ENCODE measurements around the gene KRTAP4-12.
"Not testable (repeated sequence)": the region's sequence is repeated elsewhere in the genome, so short reads cannot be mapped to it uniquely, and the experiment has no call there.

The KRTAP4-12 gene

GRCh38 chr17:41123991-41124371, at the start of gene KRTAP4-12:
KRTAP4-12 (minus strand) TSS chr17:41124182; CDS start chr17:41124122, 60 bp downstream.
- DNase-seq (ENCODE audit: low spot score) = not testable (repeated sequence)

- DNase-seq (ENCODE audit: low spot score) = no peak
Observed at GRCh38 chr17:41171886-41172285, 47.9 kb upstream of the KRTAP4-12 start.

- no peak for DNase-seq (ENCODE audit: low spot score)
Observed at GRCh38 chr17:41168121-41168520, 44.1 kb upstream of the KRTAP4-12 start, which contains the start of gene KRTAP4-3. KRTAP4-3 (minus strand) TSS chr17:41168221; CDS start chr17:41168172, 49 bp downstream.

DNA sequence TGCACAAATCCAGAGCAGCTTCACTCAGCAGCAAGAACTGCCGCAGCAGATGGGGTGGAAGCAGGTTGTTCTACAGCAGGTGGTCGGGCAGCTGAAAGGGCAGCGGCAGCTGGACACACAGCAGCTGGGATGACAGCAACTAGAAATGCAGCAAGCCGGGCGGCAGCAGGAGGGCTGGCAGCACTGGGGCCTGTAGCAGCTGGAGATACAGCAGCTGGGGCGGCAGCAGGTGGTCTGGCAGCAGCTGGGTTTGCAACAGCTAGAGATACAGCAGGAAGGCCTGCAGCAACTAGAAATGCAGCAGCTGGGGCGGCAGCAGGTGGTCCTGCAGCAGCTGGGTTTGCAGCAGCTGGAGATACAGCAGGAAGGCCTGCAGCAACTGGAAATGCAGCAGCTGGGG, 43.6 kb upstream of the KRTAP4-12 start:
- no peak for DNase-seq (ENCODE audit: low spot score)

DNA sequence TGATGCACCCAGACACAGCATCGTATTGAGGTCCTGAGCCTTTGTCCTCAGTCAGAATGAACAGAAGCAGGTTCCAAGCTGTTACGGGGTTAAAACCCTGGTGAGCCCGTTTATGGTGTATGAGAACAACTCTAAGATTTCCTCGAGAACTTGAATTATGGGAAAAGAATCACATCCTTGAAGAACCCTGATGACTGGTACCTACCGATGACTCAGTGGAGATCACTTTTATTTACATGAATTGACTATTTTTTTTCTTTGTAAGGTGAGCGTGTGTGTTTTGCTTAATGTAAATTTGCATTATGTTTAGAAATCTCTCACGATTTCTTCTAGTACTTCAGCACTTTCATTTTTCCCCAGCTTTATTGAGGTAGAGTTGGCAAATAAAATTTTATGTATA, 39.8 kb upstream of the KRTAP4-12 start:
- DNase-seq (ENCODE audit: low spot score) = no peak

DNA sequence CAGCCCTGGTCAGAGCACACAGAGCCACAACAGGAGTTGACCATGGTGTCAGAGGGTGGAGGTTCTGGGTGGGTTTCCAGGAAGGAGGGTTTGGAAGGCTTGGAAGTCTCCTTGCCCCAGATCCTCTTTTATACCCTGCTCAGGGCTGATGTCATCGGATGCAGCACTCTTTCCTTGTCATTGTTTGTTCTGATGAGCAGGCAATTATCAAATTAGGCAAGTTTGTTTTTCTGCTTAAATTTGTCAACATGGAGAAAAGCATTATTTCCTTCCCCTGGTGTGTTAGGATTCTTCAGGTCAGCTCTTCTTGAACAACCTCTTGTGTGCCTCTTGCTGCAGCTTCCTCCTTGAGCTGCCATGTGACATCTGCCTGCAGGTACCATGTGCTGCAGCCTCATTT, 36.7 kb upstream of the KRTAP4-12 start, which contains the start of gene KRTAP4-4:
TSS of gene KRTAP4-4 (minus strand) at position 101 of the 400 bp plus-strand sequence. CDS start at position 44, 57 bp downstream.
- no peak for DNase-seq (ENCODE audit: low spot score)

- not testable (repeated sequence) for DNase-seq (ENCODE audit: low spot score)
Observed at GRCh38 chr17:41160190-41160589, 36.2 kb upstream of the KRTAP4-12 start.

DNA sequence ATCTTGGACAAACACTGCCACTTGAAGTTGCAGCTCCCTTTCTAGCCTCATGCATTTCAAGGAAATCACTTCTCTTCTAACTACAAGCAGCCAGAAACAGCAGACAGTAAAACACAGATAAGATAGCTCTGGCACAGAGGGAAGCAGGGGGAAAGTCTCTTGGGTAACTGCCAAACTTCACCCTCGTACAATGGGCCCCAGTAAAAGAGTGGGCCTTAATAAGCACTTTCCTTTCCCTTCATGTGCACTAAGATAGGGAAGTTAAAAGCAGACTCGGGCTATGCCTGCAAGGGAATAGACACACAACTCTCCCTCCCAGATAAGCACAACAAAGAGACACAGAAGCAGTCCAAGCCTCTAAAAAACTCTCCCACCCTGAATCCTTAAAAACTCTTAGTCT, 29.9 kb upstream of the KRTAP4-12 start:
- no peak for DNase-seq (ENCODE audit: low spot score)

DNA sequence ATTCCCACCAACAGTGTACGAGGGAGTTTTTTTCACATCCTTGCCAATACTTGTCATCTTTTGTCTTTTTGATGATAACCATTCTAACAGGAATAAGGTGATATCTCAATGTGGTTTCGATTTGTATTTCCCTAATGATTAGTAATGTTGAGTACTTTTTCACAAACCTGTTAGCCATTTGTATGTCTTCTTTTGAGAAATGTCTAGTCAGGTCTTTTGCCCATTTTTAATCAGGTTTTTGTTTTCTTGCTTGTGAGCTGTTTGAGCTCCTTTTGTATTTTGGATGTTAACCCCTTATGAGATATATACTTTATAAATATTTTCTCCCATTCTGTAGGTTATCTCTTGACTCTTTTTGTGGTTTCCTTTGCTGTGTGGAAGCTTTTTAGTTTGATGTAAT, 27.5 kb upstream of the KRTAP4-12 start:
- DNase-seq (ENCODE audit: low spot score) = no peak

DNA sequence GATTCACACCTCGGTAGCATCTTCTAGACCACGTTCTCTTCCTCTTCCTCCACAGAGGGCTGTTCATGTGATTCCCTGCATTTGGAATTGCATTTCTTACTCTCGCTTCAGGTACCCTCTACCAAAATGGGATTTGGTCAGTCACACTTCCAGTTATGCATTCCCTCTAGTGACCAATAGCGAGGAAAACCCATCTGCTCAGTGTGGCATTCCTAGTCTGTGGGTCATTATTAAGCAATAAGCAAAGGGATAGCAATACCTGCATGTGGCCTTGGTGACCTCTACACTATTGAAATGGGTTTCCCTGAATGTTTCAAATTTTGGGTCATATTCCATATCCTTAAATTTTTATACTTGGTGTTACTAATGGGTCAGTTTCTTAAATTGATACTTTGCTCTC, 26.0 kb upstream of the KRTAP4-12 start:
- DNase-seq (ENCODE audit: low spot score) = no peak

DNA sequence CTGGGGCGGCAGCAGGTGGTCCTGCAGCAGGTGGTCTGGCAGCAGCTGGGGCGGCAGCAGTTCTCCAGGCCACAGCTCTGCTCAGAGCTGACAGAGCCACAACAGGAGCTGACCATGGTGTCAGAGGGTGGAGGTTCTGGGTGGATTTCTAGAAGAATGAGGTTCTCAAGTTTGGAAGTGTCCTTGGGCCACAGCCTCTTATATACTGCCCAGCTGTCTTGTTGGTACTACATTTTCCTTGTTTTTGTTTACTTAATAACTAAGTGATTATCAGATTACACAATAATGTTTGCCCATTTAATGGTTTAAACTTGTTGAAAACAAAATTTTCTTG, 25.6 kb upstream of the KRTAP4-12 start, which contains the start of gene KRTAP4-5:
TSS of gene KRTAP4-5 (minus strand) at position 174 of the 334 bp plus-strand sequence. CDS start at position 116, 58 bp downstream.
- DNase-seq (ENCODE audit: low spot score) = no peak

DNA sequence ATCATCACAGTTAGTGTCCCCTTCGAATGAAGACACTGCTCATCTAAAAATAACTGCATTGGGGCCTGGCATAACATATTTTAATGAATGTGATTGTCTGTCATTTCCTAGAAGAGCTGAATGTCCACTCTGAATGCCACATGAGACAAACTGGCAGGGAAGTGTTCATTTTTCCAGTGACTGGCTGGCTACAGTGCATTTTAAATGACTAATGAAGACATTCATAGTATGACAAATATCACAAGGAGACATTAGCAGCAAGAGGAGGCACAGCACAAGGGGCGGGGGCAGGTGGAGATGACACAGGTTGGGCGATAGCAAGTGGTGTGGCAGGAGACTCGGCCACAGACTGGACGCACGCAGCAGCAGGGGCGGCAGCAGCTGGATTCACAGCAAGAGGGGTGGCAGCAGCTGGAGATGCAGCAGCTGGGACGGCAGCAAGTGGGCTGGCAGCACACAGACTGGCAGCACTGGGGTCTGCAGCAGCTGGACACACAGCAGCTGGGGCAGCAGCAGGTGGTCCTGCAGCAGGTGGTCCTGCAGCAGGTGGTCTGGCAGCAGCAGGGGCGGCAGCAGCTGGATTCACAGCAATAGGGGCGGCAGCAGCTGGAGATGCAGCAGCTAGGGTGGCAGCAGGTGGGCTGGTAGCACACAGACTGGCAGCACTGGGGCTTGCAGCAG, 25.1 kb upstream of the KRTAP4-12 start:
- DNase-seq (ENCODE audit: low spot score) = not testable (repeated sequence)

DNA sequence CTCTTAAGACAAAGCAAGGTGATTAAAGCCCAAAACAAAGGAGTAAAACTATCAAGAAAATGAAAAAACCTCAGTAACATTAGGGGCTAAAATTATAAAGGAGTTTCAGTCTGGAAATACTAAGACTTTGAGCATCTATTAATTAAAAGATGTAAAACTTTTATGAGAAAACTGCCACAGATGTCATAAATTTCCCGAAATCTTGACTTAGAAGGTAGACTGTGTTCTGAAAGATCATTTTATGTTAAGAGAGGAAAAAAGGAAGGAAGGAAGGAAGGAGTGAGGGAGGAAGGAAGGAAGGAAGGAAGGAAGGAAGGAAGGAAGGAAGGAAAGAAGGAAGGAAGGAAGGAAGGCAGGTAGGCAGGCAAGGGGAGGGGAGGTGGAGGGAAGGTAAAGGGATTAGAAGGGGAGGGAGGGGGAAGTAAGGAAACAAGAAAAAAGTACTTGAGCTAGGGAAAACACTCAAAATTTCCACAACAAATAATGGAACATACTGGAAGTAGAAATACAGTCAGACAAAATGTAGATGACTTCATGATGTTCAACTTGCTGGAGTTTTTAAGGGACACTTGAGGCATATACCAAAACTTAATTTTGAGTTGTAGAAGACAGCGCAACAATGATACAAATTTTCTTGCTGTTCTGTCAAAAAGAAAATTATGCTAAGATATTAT, 23.7 kb upstream of the KRTAP4-12 start:
- DNase-seq (ENCODE audit: low spot score) = no peak

DNA sequence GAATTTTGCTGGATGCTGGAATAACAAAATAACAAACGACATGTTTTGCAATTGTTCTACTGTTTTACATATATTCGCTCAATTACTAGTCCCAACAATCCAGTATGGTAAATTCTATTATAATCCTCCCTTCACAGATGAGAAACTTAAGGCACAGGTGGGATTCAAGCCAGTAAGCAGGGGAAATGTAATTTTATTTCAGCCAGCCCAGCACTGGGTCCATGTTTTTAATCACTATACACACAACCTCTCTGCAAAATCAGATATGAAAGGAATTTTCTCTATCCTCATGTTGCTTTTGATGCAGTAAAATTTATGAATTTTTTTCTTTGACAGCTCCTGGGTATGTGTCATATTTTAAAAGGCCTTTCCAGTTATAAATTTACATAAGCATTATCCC, 21.3 kb upstream of the KRTAP4-12 start:
- no peak for DNase-seq (ENCODE audit: low spot score)

- DNase-seq (ENCODE audit: low spot score) = no peak
Observed at GRCh38 chr17:41144846-41145245, 20.9 kb upstream of the KRTAP4-12 start.

DNA sequence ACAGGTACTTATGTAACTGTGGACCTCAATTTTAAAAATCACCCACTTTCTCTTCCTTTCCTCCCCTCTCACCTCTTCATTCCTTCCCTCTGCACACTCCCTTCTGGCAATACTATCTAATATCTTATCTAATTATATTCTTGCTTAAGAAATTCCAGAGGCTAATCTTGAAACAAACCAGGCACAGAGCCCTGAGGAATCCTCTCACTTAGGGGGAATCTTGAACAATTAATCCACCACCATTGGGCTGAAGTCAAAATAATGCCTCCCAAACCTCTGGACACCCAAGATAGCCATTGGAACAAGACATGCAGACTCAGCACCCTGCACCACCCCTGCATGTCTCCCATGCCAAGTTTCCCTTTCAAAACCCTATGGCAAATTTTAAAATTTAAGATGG, 17.4 kb upstream of the KRTAP4-12 start:
- no peak for DNase-seq (ENCODE audit: low spot score)

DNA sequence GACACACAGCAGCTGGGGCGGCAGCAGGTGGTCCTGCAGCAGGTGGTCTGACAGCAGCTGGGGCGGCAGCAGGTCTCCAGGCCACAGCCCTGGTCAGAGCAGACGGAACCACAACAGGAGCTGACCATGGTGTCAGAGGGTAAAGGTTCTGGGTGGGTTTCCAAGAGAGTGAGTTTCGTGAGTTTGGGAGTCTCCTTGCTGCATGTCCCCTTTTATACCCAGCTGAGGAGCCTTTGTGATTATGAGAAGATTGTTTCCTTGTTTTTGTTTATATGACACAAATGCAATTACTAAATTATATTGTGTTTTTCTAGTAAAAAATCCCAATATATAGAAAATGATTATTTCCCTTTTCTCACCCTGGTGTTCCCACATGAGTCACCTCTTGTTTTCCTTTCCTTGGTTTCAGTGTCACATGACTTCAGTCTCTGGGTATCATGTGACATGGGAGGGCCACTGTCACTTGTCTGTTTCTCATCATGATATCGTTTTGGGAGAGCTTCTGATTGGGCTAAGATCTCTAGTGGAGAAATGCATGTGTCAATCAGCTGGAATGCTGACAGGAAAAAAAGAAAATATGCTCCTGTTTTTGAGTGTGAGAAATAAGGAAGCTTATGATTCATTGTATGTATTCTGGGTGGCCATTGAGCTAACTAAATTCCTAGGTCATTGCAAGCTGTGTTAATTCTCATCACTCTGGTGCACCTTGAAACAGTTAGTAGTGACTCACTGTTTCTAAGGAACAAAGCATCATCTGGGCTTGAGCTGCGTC, 16.6 kb upstream of the KRTAP4-12 start, which contains the start of gene KRTAP4-6:
TSS of gene KRTAP4-6 (minus strand) at position 185 of the 772 bp plus-strand sequence. CDS start at position 128, 57 bp downstream.
- DNase-seq (ENCODE audit: low spot score) = no peak

DNA sequence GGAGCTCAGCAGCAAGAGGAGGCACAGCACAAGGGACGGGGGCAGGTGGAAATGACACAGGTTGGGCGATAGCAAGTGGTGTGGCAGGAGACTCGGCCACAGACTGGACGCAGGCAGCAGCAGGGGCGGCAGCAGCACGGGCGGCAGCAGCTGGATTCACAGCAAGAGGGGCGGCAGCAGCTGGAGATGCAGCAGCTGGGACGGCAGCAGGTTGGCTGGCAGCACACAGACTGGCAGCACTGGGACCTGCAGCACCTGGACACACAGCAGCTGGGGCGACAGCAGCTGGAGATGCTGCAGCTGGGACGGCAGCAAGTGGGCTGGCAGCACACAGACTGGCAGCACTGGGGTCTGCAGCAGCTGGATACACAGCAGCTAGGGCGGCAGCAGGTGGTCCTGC, 15.9 kb upstream of the KRTAP4-12 start:
- not testable (repeated sequence) for DNase-seq (ENCODE audit: low spot score)

- DNase-seq (ENCODE audit: low spot score) = no peak
Observed at GRCh38 chr17:41133880-41134735, 10.1 kb upstream of the KRTAP4-12 start.

GRCh38 chr17:41131979-41132378, 8.0 kb upstream of the KRTAP4-12 start:
- DNase-seq (ENCODE audit: low spot score) = peak; percentile 48

- DNase-seq (ENCODE audit: low spot score) = no peak
Observed at GRCh38 chr17:41127371-41127770, 3.4 kb upstream of the KRTAP4-12 start.

DNA sequence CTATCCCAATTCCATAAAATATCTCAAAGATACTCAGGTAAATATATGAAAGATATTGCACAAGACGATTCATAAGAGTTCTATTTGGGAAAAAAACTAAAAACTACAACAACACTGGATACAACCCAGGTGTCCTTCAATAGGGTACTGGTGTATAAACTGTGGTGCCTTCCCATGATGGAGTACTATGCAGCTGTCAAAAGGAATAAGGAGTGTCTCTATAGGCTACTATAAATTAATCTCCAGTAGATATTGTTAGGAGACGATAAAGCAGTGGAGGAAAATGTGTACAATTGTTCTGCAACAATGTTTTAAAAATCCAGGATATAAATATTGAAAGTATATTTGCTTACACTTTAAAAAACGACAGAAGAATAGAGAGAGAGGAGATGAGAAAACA, 2.4 kb upstream of the KRTAP4-12 start:
- no peak for DNase-seq (ENCODE audit: low spot score)

Measured in LoVo (cell line).